Activated CD4-positive, alpha-beta T cell treated with anti-CD3 and anti-CD28 coated beads, Interleukin-2, amount 50 U/mL, for 24 hours (primary cell): ENCODE measurements around the gene NTM.

ENCODE experiments used
- DNase-seq, 2 donors: peaks; one replicate each; pipeline ENCODE4 v3.0.0-alpha.2; 2020; ENCODE audit warnings: low read depth in 1 of 2, low spot score in 1 of 2

Gene NTM

DNA sequence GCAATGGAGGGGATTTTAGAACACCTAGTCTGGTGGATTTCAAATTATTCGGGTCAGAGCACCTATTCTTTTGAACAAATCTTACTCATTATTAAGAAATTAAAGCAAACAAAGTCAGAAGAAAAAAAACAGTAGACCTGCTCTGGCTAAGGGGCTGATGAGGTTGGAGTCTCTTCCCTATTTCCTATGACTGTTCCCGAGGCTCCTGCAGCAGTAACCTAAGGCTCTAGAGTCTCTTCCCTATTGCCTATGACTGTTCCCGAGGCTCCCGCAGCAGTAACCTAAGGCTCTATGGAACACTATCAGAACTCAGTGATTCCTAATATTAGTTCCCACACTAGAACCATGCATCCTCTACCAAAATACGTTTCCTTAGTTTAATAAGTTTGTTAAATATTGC lies 607.9 kb downstream of the NTM start:
- DNase-seq: no peak

DNA sequence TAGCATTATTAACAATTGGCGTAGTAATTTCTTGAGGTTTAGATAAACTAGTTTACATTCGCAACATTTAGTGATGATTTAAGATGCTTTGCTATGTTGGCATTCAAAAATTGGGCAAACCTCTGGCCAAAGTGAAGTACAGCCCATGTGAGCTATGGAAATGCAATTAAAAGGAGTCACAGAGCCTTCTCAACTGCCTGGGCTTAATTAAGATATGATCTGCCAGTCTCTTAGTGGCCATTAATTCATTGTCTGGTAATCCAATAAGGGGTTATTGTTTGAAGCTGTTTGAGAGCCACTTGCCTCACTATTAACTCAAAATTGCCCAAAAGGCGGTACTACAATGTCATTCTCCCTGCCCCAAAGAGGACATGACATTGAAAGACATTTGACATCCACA lies 608.9 kb downstream of the NTM start:
- DNase-seq: no peak

- DNase-seq: no peak
These were observed 609.8 kb downstream of the NTM start for GRCh38 chr11:131980199-131980598.

GRCh38 chr11:131980888-131981668 lies 610.7 kb downstream of the NTM start:
- no peak for DNase-seq

DNA sequence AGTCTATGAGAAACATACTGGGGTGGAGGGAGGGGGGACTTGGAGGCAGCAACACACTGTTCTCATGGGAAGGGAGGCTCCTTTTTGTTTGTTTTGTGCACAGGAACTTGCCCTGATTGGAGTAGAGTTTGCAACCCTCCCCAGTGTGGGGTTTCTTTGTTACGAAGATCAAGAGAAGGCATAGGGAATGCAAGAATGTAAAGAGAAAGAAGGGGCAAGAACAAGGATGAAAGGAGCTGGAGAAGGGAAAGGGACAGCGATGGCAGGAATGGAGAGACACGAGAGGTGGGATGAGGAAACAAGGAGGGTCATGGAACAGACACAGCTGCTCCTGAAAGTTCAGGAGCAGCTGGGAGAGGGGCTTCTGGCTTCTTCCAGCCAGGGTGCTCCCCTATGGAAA lies 611.7 kb downstream of the NTM start:
- no peak for DNase-seq

DNA sequence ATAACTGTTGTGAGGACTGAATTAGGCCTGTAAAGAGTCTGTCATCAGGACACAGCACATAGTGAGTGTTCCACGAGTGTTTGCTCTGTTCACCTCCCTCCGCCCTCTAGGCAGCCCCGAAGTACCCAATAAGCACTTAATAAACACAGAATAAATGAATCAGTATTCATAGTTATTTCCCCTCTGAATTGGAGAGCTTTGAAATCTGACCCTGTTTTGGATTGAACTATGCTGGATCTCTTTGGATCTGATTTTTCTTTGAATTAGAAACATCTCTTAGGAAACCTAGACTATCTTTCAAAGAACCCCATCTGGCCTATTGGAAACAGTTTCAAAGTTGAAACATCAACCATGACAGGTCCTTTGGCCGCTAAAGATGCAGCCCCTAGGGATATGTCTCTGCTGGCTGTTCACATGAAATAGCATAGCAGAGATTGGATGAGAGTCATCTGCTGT lies 615.5 kb downstream of the NTM start:
- DNase-seq: no peak

- DNase-seq: no peak
These were observed 617.3 kb downstream of the NTM start for GRCh38 chr11:131987703-131988102.

DNA sequence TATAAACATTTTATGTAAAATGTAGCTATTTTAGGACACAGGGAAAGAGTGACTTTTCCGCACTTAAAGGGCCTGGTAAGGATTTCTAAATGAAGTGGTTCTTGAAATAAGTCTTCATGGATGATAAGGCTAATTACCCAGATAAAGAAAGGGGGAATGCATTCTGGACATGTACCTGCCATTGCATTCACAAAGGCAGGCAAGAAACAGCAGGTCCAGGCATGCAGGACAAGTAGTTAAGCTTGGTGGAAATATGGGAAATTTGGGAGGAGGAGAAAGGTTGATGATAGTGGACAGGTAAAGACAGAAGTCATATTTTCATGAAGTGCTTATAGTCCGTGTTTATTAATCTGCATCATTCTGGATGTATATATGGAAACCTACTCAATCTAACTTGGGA lies 621.2 kb downstream of the NTM start:
- DNase-seq: no peak

- DNase-seq: no peak
These were observed 622.8 kb downstream of the NTM start for GRCh38 chr11:131993246-131993645.

GRCh38 chr11:131998020-131998419 lies 627.6 kb downstream of the NTM start:
- no peak for DNase-seq

DNA sequence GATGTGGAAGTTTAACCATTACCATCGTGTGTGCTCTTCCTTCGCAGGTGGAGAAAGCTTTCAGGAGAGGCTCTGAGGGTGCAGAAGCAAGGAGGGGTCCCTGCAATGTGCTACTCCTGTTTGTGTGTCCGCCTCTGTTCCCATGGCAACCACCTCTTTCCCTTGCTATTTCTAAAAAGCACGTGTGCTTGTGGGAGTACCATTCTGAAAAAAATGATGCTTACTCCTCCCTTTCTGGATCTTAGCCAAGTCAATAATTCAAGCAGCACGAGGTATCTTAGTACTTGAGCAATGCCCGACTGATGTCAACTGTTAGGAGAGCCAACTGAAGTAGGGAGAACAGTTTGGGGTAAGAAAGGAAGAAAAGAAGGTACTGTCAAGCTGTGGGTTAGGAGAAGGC lies 628.7 kb downstream of the NTM start:
- DNase-seq: no peak

DNA sequence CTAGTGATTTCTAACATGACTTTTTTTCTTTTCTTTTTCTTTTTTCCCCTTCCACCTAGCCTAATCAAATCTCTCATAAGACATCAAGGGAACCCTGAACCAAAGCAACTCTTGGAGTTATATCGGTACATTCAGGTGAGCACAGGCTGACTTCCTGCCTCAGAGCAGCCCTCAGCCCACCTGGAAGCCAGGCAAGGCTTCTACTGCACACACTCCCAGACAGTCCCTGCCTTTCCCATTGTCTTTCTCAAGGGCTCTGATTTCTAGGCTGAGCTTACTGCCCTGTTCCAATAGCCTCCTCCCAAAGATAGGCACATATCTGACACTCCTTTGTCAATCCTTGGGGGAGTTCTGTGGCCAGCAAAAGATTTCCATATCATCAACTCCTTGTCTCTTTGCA lies 629.5 kb downstream of the NTM start:
- DNase-seq: no peak

- DNase-seq: no peak
These were observed 635.5 kb downstream of the NTM start for GRCh38 chr11:132005887-132006286.

- no peak for DNase-seq
These were observed 636.6 kb downstream of the NTM start for GRCh38 chr11:132006884-132007580.

DNA sequence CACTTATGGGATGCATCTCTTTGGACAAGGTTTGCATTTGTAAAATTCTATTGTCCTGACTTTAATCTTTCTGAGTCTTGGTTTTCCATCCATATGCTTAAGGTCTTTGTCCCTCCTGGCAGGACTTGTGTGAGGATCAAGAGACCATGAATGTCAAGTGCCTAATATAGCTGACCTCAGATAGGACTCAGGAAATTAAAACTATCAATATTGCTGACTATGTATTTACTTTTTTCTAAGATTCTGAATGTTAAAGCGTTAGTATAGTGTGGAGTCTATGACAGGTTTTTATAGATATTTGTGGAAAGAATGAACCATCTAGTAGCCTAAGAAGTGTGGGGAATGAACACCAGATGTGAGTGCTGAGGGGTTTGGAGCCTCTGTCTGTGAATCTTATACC lies 637.8 kb downstream of the NTM start:
- DNase-seq: no peak

DNA sequence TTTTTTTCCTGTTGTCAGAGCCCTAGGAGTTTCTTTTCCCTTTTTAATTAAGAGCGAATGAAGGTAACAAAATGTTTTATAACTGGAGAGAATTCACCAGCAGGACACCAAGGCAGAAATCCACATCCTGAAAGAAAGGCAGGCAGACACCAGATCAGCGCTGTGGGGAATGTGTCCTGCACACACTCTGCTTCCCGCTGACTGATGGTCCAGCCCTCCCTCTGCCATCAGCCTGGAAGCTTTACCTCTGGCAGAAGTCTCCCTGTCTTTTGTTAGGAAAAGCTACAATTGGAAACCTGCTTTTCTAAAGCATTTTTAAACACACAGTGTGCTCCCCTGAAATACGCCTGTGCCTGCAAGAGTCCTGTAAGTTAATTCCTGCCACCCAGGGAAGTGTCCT lies 638.5 kb downstream of the NTM start:
- DNase-seq: no peak

- no peak for DNase-seq
These were observed 649.6 kb downstream of the NTM start for GRCh38 chr11:132020001-132020400.

DNA sequence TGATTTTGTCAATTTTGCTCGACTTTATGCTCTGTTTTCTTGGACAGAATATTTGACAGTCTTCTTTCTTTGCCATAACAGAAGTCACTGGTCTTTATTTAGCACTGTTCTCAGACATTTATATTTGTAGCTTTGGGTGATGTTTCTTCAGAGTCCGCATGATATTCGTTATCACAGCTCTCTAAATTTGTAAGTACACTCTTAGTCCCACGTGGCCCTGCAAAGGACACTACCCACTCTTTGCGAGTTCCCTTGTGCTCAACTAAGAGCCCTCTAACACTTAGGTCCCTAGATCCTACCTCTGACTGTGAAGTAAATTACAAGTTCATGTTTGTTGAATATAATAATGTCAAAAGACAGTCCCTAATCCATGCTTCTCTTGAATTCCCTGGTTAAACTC lies 651.9 kb downstream of the NTM start:
- DNase-seq: no peak

- DNase-seq: no peak
These were observed 652.5 kb downstream of the NTM start for GRCh38 chr11:132022733-132023478.

DNA sequence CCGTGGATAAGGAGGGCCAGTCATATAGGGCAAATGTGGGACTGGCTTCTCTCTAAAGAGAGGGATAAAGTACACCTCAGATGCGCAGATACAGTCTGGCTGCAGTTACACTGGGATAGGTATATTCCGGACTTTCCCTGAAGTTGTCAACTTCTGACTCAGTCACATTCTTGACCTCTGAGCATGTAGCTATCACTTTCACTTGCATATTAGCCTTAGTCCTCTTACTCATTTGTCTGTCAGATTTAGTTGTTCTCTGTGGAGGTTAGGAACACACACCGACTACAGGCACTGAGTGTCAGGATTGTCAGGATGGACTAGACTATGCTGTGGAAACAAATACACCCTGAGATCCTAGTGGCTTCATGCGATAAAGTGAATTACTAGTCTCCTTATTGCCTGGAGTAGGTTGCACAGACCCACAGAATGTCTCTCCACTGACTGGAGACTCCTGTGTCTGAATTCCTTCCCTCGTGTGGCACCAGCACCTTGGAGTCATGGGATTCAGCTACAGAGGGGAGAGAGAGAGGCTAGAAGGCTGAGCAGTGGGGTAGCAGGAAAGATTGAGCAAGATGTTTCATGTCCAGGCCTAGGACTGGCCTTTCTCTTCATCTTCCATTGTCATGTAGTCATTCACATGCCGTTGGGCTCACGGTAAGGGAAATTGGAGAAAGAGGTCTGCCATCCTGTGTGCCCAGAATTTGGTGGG lies 654.3 kb downstream of the NTM start:
- no peak for DNase-seq

- DNase-seq: no peak
These were observed 656.3 kb downstream of the NTM start for GRCh38 chr11:132026746-132027145.
